ENCODE results near the gene KRT73.

Gene KRT73

DNA sequence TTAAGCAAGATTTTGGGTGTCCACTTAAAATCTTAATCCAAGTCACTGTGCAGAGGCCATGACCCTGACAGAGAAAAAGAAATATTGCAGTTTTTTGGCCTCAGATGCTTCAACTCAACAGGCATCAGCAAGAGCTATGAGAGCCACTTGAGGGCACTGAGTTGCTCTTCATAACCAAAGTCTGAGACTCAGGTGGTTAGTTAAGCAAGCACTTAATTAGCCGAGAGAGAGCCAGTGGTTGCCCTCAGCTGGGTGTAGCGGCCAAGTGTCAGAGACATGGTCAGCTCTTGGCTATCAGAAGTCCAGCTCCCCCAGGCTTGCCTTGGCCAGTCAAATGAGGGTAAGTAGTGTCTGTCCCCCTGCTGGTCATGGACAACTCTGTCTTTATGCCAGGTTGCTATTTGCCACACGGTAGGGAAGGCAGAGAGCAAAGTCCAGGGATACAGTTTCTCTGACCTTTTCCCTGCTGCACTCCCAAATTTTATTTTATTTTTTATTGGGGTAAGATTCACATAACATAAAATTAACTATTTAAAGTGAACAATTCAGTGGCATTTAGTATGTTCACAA lies 56.4 kb downstream of the KRT73 start:
- DNase-seq: no peak

DNA sequence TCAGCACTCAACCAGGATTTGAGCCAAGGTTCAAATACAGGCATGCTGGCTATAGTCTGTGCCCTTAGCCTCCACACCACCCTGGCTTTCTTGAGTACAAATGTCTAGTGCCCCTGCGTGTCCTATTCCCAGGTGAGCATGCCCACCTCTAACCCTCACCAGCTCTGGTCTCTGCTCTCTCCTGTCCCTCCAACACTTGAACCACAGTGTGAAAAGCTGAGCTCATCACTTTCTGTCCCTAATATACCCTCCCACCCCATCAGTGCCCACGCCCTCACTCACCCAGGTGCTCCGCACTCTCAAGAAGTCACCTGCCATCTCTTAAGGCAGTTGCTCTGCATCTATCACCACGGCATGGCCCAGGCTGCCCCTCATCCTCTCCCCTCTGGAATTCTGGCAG lies 58.4 kb downstream of the KRT73 start:
- no peak for DNase-seq

DNA sequence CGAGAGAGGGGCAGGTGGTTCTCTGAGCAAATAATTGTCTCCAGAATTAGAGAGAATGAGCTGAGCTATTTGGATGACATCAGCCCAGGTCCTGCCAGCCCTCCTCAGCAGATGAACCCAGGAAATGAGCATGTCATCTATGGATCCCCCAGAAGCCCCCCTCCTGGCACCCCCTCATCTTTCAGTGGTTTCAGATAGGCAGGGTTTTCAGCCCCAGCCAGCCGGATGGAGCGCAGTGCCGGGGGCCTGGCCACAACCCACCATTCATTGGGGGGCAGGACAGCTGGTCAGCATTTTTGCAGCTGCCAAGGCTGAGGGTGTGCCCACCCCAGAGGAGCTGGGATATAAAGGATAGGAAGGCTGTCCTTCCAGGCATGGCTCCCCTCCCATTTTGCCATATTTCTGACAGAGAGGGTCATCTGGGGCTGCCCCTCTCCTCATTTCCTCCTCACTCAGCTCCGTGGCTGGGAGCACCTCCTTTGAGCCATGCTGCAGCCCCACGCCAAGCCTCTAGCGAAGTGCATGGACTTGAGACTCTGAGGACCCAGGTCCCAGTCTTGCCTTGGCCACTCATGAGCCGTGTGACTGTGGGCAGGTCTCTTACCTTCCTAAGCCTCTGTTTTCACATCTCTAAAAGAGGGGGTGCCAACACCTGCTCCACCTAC lies 59.4 kb downstream of the KRT73 start:
- DNase-seq: no peak
